Adipose tissue (tissue), 3 donors: ENCODE data around the gene TMEFF2. TPM values are rescaled to one million over a fixed set of nuclear protein-coding genes. Genes with fewer than 3 reads are reported as not detected.

Source experiments
- H3K27ac ChIP-seq: one replicate; pipeline ENCODE4 v1.5.1; 2013; ENCODE audit warnings: low read depth, low read length
- WGBS, 3 donors: extraction: QIAGEN DNeasy Blood & Tissue Kit; methylation state at CpG; one replicate each; pipeline ENCODE4 v1.1.7; 2013; 5-methylcytosine and 5-hydroxymethylcytosine counted together
- polyA plus RNA-seq, 3 donors: library from polyadenylated mRNA; stranded (reverse); fragments of 200-250 nt; gene quantifications; one replicate each; pipeline ENCODE4 v1.2.3, GENCODE V29; 2013
- donor health status: healthy with polysubstance abuse.
- donor health status: Bipolar disorder and iron deficiency.
- donor health status: healthy.

The TMEFF2 gene
- polyA plus RNA-seq, 3 donors, result 0.01 to 0.03 TPM; not detected in 1

DNA sequence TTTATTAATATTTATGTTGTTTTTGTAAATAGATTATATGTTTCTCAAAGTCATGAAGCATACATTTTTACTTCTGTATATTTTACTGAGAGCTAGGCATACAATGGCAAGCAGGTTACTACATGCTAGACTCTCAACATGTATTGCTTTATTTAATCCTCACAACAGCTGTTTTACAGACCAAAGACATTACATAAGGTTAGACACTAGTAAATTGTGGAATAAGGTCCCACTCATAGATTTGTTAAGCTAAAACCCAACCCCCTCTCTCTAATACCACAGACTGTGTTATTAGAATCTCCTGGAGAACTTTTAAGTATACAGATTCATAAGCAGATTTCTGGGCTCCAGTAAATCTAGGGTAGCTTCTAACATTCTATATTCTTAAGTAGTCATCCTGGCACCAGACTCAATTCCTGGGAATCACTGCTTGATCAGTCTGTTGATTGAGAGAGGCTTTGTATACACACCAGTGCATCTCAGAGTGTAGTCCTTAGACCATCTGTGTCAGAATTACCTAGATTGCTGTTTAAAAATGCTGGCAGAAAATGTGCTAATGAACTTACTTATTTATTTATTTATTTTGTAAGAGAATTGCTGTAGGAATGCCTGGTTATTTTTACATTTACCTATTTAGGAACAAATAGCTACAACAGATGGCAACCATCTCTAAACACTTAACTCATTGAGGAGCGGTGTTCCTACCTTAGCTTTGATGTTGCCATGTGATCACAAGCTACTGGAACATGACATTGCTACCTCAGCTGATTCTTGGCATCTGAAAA, 194.3 kb downstream of the TMEFF2 start:
- WGBS, 3 donors, result 92 to 100% (median 94%) methylated on average over 1 of the region's 1 CpG
- no peak overlapping the region for H3K27ac ChIP-seq

DNA sequence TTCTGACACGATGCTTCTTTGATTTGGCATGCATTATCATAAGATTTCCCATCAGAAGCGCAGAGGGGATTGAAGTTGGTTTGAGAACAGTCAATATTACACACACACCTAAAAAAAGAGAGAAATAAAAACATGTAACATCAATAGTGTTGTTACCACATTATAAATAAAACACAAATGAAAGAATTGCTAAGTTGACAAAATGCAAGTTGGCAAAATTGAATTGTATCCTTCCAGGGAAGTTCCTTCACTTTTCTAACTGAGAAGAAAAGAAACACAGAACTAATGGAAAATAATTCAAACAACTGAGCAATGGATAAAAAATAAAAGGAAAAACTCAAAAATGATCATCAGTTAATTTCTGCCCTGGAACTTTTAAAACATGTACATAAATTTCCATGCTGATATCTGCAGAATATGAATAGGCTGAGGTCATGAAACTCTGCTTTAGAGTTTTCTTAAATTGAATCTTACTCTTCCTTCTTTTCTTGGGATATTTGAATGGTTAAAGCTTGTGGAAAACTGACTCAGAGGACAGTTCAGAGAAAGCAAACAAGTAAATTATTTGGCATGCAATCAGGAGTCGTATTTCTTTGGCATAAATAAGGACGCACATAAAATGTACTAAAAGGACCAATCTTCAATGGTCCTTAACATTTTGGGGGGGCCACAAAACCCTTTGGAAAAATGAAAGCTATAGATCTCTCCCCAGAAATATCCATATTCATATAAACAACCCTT, 195.5 kb downstream of the TMEFF2 start:
- 75 to 83% (median 77%) methylated on average over 4 of the region's 4 CpGs for WGBS, 3 donors
- no peak overlapping the region for H3K27ac ChIP-seq

GRCh38 chr2:191995285-191995684, 199.4 kb downstream of the TMEFF2 start:
- 44 to 73% (median 52%) methylated on average over 2 of the region's 2 CpGs for WGBS, 3 donors
- H3K27ac ChIP-seq, result no peak overlapping the region

GRCh38 chr2:191994749-191995148, 200.0 kb downstream of the TMEFF2 start:
- H3K27ac ChIP-seq, result no peak overlapping the region
- 53 to 74% (median 74%) methylated on average over 2 of the region's 2 CpGs for WGBS, 3 donors

DNA sequence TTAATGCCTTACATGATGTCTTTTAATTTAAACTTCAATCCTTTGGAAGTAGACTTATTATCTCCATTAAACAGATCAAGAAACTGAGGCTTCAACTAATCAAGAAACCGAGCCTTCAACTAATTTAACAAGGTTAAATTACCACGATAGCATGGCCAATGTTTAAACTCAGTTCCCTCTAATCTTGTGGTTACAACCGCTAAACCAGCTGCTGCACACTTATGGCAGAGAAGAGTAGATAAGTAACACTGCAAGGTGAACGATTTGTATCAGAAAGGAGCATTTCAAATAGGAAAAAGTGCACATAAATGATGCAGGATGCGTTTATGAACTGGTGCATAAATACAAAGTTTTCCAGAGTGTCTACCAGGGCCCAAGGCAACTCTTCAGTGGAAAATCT, 203.3 kb downstream of the TMEFF2 start:
- H3K27ac ChIP-seq, result no peak overlapping the region
- WGBS, 3 donors, result 61 to 86% (median 86%) methylated on average over 5 of the region's 5 CpGs

- WGBS, 3 donors, result 54 to 64% (median 64%) methylated on average over 2 of the region's 2 CpGs
- no peak overlapping the region for H3K27ac ChIP-seq
These were observed 209.0 kb downstream of the TMEFF2 start for GRCh38 chr2:191985740-191986139.

DNA sequence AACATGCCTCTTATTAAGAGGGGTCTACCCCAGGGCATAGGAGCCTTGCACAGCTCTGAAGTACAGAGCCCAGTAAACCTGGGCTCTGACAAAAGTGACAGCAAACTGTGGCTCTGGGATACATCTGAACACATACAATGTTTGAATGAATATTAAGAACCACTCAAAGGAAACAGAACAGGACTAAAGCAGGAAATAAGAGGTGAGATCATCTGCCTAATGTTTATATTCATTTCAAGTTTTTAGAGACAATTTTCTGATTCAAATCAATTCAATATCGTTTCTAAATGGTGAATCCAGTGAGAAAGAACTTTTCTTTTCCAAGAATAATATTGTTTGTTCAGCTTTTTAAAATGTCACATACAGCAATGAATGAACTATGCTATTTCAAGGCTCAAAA, 211.1 kb downstream of the TMEFF2 start:
- no peak overlapping the region for H3K27ac ChIP-seq
- WGBS, 3 donors, result 45 to 73% (median 72%) methylated on average over 1 of the region's 1 CpG

GRCh38 chr2:191983186-191983585, 211.5 kb downstream of the TMEFF2 start:
- H3K27ac ChIP-seq, result no peak overlapping the region

- H3K27ac ChIP-seq, result no peak overlapping the region
- WGBS, 3 donors, result 77 to 95% (median 91%) methylated on average over 5 of the region's 5 CpGs
These were observed 213.0 kb downstream of the TMEFF2 start for GRCh38 chr2:191981706-191982105.

DNA sequence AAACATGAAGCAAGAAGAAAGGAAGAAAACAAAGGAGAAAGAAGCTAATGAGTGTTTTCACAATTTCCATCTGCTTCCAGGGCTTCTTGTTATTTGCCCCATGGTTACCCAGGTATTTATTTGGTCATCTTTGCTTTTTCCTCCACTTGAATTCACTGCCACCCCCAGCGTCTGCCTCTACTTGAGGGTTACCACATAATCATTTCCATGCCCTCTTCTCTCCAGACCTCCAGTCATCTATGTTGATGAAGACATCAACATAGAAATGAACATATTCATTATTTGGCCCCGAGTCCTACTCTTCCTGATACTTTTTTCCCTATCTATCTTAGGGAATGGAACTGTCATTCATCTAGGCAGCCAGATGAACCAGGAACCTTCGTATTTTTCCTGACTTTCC, 214.2 kb downstream of the TMEFF2 start:
- 73 to 98% (median 93%) methylated on average over 3 of the region's 3 CpGs for WGBS, 3 donors

DNA sequence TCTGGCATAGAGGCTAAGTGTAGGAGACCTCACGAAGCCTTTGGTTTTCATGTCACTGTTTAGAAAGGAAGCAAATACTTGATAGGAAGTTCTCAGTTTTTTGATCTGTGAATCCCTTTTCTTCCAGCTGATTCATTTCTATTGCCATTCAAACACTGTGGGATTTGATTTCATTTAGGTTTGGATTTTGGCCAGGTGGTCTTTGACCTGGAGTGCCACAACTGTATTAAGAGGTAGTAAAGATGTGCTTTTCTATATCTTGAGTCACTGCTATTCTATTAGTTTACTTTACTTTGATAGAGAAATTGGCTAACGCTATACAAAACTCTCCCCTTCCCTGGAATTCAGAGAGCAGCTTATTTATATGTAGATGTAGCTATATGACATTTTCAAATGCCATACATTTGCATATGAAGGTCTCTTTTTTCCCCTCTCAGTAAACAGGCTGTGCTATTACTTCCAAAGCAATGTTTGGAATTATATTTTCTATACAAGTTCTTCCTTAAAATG, 215.5 kb downstream of the TMEFF2 start:
- WGBS, 3 donors, result 35 to 47% (median 47%) methylated on average over 2 of the region's 2 CpGs
- H3K27ac ChIP-seq, result no peak overlapping the region

More for the DNA sequence above, 214.2 kb downstream of the TMEFF2 start:
- no peak overlapping the region for H3K27ac ChIP-seq

DNA sequence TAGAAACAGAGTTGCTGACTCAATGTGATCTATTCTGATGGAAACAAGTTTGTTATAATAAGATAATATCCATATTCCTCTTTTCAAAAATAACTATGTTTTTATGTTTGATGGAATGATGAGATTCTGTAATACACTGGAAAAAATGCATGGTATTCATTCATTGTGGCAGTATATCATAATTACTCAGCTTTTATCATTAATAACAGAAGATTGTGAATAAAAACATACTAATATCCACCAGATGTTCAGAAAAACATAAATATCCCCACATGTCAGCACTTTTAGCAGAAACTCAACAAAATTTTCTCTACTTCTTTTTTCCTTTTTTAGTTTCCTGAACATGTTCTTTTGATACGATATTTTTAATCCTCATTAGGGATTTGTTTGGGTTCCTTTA, 217.0 kb downstream of the TMEFF2 start:
- WGBS, 3 donors, result 60 to 79% (median 74%) methylated on average over 1 of the region's 1 CpG
- H3K27ac ChIP-seq, result no peak overlapping the region

- WGBS, 3 donors, result 80 to 88% (median 87%) methylated on average over 3 of the region's 3 CpGs
- no peak overlapping the region for H3K27ac ChIP-seq
These were observed 218.3 kb downstream of the TMEFF2 start for GRCh38 chr2:191976436-191976835.

- H3K27ac ChIP-seq, result no peak overlapping the region
These were observed 220.1 kb downstream of the TMEFF2 start for GRCh38 chr2:191974676-191975075.

DNA sequence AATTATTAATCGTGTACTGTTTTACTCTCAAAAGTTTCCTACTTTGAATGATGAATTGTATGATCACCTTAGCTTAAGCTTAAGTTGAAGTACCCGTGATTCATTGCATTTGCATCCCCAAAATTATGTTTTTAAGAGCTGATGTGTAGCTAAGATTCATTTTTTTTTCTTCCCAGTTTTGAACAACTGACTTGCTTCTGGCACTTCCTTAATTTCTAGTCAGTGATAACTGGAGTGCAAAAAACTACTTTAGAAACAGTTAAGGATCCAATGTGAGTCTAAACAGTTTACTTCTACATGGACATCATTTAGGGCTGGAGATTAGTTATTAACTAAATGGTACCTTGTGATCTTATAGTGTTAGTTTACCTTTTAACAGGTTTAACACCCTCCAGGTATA, 223.9 kb downstream of the TMEFF2 start:
- H3K27ac ChIP-seq, result no peak overlapping the region
- 65 to 86% (median 75%) methylated on average over 2 of the region's 2 CpGs for WGBS, 3 donors

GRCh38 chr2:191968120-191968519, 226.6 kb downstream of the TMEFF2 start:
- WGBS, 3 donors, result 66 to 85% (median 84%) methylated on average over 2 of the region's 2 CpGs
- H3K27ac ChIP-seq, result no peak overlapping the region

GRCh38 chr2:191965733-191966132, 229.0 kb downstream of the TMEFF2 start:
- H3K27ac ChIP-seq, result no peak overlapping the region
- 68 to 83% (median 72%) methylated on average over 4 of the region's 4 CpGs for WGBS, 3 donors

- no peak overlapping the region for H3K27ac ChIP-seq
- 42 to 83% (median 47%) methylated on average over 1 of the region's 1 CpG for WGBS, 3 donors
These were observed 233.2 kb downstream of the TMEFF2 start for GRCh38 chr2:191961556-191961955.

- no peak overlapping the region for H3K27ac ChIP-seq
These were observed 235.5 kb downstream of the TMEFF2 start for GRCh38 chr2:191959209-191959608.
